Measurements from ENCODE around the gene DAZAP1. TPM values are rescaled to one million over a fixed set of nuclear protein-coding genes. Genes with fewer than 3 reads are reported as not detected.
A peak's percentile ranks its signal among the peaks of the same experiment; 100 is the strongest.

The DAZAP1 gene
- total RNA-seq, 1 experiment from 2014 or later, result 246 TPM

DNA sequence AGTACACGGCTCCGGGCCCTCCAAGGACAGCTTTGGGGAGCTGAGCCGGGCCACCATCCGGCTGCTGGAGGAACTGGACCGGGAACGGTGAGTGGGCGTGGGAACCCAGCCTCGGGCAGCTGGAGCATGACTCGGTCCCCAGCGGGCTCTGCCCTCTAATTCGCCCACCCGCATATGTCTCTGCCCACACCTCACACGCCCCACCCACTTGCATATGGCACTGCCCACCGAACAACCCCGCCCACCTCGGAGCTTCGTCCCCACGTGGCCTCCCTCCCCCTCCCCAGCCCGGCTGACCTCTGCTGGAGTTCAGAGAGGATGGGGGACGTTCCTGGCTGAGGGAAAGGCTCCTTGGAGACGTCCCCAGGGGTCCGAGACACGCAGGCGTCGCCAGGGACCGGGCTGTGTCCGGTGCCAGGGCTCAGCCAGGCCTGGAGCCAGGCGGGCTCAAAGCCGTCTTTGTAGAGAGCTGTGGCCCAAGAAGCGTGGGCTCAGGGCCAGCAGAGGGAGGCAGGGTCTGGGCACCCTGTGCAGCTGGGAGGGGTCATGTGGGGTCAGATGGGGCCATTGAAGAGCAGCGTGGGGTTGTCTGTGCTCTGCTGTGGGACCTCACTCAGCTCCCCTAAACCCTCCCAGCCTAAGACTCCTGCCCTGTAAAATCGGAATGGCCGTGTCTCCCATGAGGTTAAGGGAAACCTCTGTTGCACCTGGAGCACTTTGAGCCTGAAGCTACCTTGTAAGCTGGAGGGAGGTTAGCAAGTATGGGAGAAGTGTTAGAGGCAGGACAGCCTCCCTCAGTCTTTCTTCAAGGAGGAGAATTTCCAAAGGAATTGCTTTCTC lies 46.4 kb downstream of the DAZAP1 start:
- H3K9me3 Mint-ChIP-seq (ENCODE audit: unreplicated experiment), result no peaks in the 10 kb centered on the region
- peaks cover 13% of the 10 kb centered on the region for H3K36me3 Mint-ChIP-seq (ENCODE audit: insufficient read depth, unreplicated experiment)
- H3K27me3 Mint-ChIP-seq (ENCODE audit: insufficient read depth, unreplicated experiment), result peaks cover 26% of the 10 kb centered on the region
- no peak for TF ChIP-seq CTCF (IDR thresholded peaks at IDR 0.05; ENCODE audit: unreplicated experiment)
- no TSS peak for BruUV-seq (replicated peaks)
- peak; percentile 70 for DNase-seq (ENCODE audit: unreplicated experiment)
- intact Hi-C loops (cut with micrococcal nuclease), result no loop called here
- H3K4me3 Mint-ChIP-seq (ENCODE audit: unreplicated experiment), result no peak overlapping the region
- no peak overlapping the region for H3K27ac Mint-ChIP-seq (ENCODE audit: low read depth, unreplicated experiment)
- ChIA-PET CTCF (interaction anchor here (0.6 kb wide), 1 partner anchor 108 kb away, joined by 3 read pairs; no protein-coding TSS in a partner anchor), POLR2A (interaction anchor here (0.7 to 1.5 kb wide), 4 partner anchors 12 to 1979 kb away, joined by 3 to 7 read pairs (median 3); no protein-coding TSS in a partner anchor)
- no peaks in the 10 kb centered on the region for H3K4me1 Mint-ChIP-seq (ENCODE audit: insufficient read depth, unreplicated experiment)

DNA sequence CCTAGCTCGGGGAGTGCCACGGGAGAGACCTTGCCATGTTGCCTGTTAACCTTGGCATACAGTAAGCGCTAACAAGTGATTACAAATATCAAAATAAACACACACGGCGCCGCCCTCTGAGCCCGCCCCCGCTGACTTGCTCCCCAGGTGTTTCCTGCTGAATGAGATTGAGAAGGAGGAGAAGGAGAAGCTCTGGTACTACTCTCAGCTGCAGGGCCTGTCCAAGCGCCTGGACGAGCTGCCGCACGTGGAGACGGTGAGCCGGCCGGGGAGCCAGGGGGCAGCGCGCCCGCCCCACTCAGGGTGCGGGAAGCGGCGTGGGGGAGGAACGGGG lies 47.6 kb downstream of the DAZAP1 start:
- BruUV-seq (replicated peaks), result no TSS peak
- ChIA-PET POLR2A (interaction anchor here (0.6 to 1.5 kb wide), 3 partner anchors 11 to 23 kb away, joined by 3 to 7 read pairs (median 5); no protein-coding TSS in a partner anchor), CTCF (interaction anchor here (0.7 kb wide), 1 partner anchor 217 kb away, joined by 3 read pairs; no protein-coding TSS in a partner anchor)
- Mint-ChIP-seq H3K9me3 (ENCODE audit: unreplicated experiment) (no peaks in the 10 kb centered on the region), H3K27ac (ENCODE audit: low read depth, unreplicated experiment) (no peak overlapping the region), H3K36me3 (ENCODE audit: insufficient read depth, unreplicated experiment) (peaks cover 18% of the 10 kb centered on the region), H3K4me1 (ENCODE audit: insufficient read depth, unreplicated experiment) (no peaks in the 10 kb centered on the region), H3K4me3 (ENCODE audit: unreplicated experiment) (no peak overlapping the region), H3K27me3 (ENCODE audit: insufficient read depth, unreplicated experiment) (peaks cover 15% of the 10 kb centered on the region)
- peak; percentile 57 for DNase-seq (ENCODE audit: unreplicated experiment)
- intact Hi-C loops (cut with micrococcal nuclease), result no loop called here
- TF ChIP-seq CTCF (IDR thresholded peaks at IDR 0.05; ENCODE audit: unreplicated experiment), result no peak

- Mint-ChIP-seq H3K36me3 (ENCODE audit: insufficient read depth, unreplicated experiment) (peaks cover 17% of the 10 kb centered on the region), H3K27ac (ENCODE audit: low read depth, unreplicated experiment) (no peak overlapping the region)
- POLR2A ChIA-PET, result interaction anchor here (0.7 to 1.3 kb wide), 2 partner anchors 17 to 19 kb away, joined by 3 read pairs; no protein-coding TSS in a partner anchor
Measured at GRCh38 chr19:1455336-1456120, 48.1 kb downstream of the DAZAP1 start.

More at GRCh38 chr19:1455336-1456120, 48.1 kb downstream of the DAZAP1 start:
- BruUV-seq (replicated peaks), result no TSS peak
- peak overlapping the region; percentile 47 for H3K4me3 Mint-ChIP-seq (ENCODE audit: unreplicated experiment)
- no peak for TF ChIP-seq CTCF (IDR thresholded peaks at IDR 0.05; ENCODE audit: unreplicated experiment)
- no peaks in the 10 kb centered on the region for H3K9me3 Mint-ChIP-seq (ENCODE audit: unreplicated experiment)
- CTCF ChIA-PET, result interaction anchor here (0.6 to 1.0 kb wide), 3 partner anchors 16 to 217 kb away, joined by 3 to 4 read pairs (median 3); no protein-coding TSS in a partner anchor
- peaks cover 10% of the 10 kb centered on the region for H3K27me3 Mint-ChIP-seq (ENCODE audit: insufficient read depth, unreplicated experiment)
- intact Hi-C loops (cut with micrococcal nuclease), result no loop called here
- no peaks in the 10 kb centered on the region for H3K4me1 Mint-ChIP-seq (ENCODE audit: insufficient read depth, unreplicated experiment)
- DNase-seq (ENCODE audit: unreplicated experiment), result peak; percentile 94
